ENCODE measurements around the gene GAREM1.

GRCh38 chr18:32469190-32469651 is 1.5 kb downstream of the GAREM1 start:
- TF ChIP-seq CTCF (conservative IDR thresholded peaks at IDR 0.05) (no peak; the same call in 1 of the 2 replicates), EZH2 (IDR thresholded peaks at IDR 0.05; ENCODE audit: low read depth) (no peak)

Measured in PC-9 (cell line).